ENCODE measurements around the gene CREB3L1. TPM values are rescaled to one million over a fixed set of nuclear protein-coding genes. Genes with fewer than 3 reads are reported as not detected.

CREB3L1 gene
- total RNA-seq, 4 donors from 2014 or later, result 1.3 to 8.7 (median 3.7) TPM

- TF ChIP-seq POLR2AphosphoS5 (IDR thresholded peaks at IDR 0.05) (no peak), EP300 (IDR thresholded peaks at IDR 0.05) (no peak), POLR2A (IDR thresholded peaks at IDR 0.05; ENCODE audit: low read depth) (no peak)
- TF ChIP-seq, protein P1, sequence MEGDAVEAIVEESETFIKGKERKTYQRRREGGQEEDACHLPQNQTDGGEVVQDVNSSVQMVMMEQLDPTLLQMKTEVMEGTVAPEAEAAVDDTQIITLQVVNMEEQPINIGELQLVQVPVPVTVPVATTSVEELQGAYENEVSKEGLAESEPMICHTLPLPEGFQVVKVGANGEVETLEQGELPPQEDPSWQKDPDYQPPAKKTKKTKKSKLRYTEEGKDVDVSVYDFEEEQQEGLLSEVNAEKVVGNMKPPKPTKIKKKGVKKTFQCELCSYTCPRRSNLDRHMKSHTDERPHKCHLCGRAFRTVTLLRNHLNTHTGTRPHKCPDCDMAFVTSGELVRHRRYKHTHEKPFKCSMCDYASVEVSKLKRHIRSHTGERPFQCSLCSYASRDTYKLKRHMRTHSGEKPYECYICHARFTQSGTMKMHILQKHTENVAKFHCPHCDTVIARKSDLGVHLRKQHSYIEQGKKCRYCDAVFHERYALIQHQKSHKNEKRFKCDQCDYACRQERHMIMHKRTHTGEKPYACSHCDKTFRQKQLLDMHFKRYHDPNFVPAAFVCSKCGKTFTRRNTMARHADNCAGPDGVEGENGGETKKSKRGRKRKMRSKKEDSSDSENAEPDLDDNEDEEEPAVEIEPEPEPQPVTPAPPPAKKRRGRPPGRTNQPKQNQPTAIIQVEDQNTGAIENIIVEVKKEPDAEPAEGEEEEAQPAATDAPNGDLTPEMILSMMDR (IDR thresholded peaks at IDR 0.05), result no peak
- Histone ChIP-seq H3K27me3 (no peaks in the 10 kb centered on the region), H3K4me1 (peaks cover 55 to 74% (median 62%) of the 10 kb centered on the region in 4 donors), H3K9me3 (no peaks in the 10 kb centered on the region), H3K4me3 (peak overlapping the region; percentile 90 to 94 (median 92)), H3K27ac (replicated peaks in 1 of 4) (peak overlapping the region; percentile 72 to 77 (median 76)), H3K36me3 (peaks cover 0 to 3% (median 0%) of the 10 kb centered on the region in 4 donors)
- WGBS, result 26% methylated on average over 4 of the region's 63 CpGs
- DNase-seq (ENCODE audit: extremely low spot score), result no peak
- intact Hi-C loops (cut with DNase I), result no loop called here
Measured at GRCh38 chr11:46347637-46348311, 70.3 kb downstream of the CREB3L1 start.

- Histone ChIP-seq H3K4me3 (peak overlapping the region; percentile 90 to 94 (median 92)), H3K27ac (replicated peaks in 1 of 4) (peak overlapping the region in 1 of 4 donors; percentile 77), H3K9me3 (no peaks in the 10 kb centered on the region), H3K27me3 (no peaks in the 10 kb centered on the region), H3K36me3 (peaks cover 0 to 4% (median 0%) of the 10 kb centered on the region in 4 donors), H3K4me1 (peaks cover 49 to 80% (median 68%) of the 10 kb centered on the region in 4 donors)
- 59% methylated on average over 9 of the region's 18 CpGs for WGBS
- TF ChIP-seq POLR2A (IDR thresholded peaks at IDR 0.05; ENCODE audit: low read depth), result no peak
- TF ChIP-seq EP300 (IDR thresholded peaks at IDR 0.05), result no peak
- TF ChIP-seq POLR2AphosphoS5 (IDR thresholded peaks at IDR 0.05), result no peak
- TF ChIP-seq, protein P1 (IDR thresholded peaks at IDR 0.05), result no peak
- DNase-seq (ENCODE audit: extremely low spot score), result no peak
- intact Hi-C loops (cut with DNase I), result no loop called here
Measured at GRCh38 chr11:46348566-46349401, 71.3 kb downstream of the CREB3L1 start.

DNA sequence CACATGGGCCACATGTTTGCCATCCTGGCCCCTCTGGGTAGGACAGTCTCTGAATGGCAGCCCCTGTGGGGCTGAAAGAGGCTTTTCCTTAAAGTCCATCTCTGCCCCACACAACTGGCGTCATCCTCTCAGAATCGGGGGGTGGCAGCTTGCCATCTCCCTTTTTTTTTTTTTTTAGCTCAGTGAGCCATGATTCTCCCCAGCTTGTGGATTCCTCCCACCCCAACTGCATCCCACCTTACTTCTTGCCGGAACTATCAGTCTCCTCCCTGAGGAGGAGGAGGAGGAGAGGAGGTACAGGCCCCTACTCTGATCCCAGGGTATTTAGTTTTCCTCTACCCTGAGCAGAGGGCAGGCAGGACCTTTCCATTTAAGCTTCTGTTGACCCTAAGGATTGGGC lies 73.2 kb downstream of the CREB3L1 start:
- peaks cover 0 to 11% (median 2%) of the 10 kb centered on the region in 4 donors for H3K36me3 ChIP-seq
- no peak overlapping the region for H3K4me3 ChIP-seq
- WGBS, result 61% methylated on average over 3 of the region's 3 CpGs
- intact Hi-C loops (cut with DNase I), result no loop called here
- H3K27me3 ChIP-seq, result no peaks in the 10 kb centered on the region
- TF ChIP-seq EP300 (IDR thresholded peaks at IDR 0.05), result no peak
- TF ChIP-seq, protein P1 (IDR thresholded peaks at IDR 0.05), result no peak
- no peak for TF ChIP-seq POLR2A (IDR thresholded peaks at IDR 0.05; ENCODE audit: low read depth)
- no peak for TF ChIP-seq POLR2AphosphoS5 (IDR thresholded peaks at IDR 0.05)
- no peak for DNase-seq (ENCODE audit: extremely low spot score)
- no peaks in the 10 kb centered on the region for H3K9me3 ChIP-seq
- H3K27ac ChIP-seq (replicated peaks in 1 of 4), result no peak overlapping the region
- peaks cover 49 to 80% (median 70%) of the 10 kb centered on the region in 4 donors for H3K4me1 ChIP-seq

DNA sequence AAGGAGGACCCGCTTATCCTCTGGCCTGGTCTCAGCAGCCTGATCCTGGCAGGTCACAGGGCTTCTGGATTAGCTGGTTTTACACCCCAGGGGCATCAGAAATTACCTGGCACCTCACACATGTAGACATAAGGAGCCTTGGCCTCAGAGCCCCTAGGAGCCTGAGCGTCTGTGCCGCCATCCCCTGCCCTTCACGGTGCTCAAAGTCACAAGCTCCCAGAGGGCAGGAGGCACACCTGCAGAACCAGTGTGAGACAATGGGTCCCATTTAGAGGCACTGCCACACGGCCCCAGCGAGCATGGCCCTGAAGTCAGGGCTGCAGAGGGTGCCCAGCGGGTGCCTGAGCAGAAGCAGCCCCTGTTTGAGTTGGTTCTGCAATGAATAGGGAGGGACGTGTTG lies 73.7 kb downstream of the CREB3L1 start:
- H3K36me3 ChIP-seq, result peaks cover 0 to 12% (median 4%) of the 10 kb centered on the region in 4 donors
- H3K4me1 ChIP-seq, result peaks cover 49 to 82% (median 68%) of the 10 kb centered on the region in 4 donors
- TF ChIP-seq POLR2AphosphoS5 (IDR thresholded peaks at IDR 0.05) (no peak), POLR2A (IDR thresholded peaks at IDR 0.05; ENCODE audit: low read depth) (no peak), EP300 (IDR thresholded peaks at IDR 0.05) (no peak)
- TF ChIP-seq, protein P1 (IDR thresholded peaks at IDR 0.05), result no peak
- no peak overlapping the region for H3K4me3 ChIP-seq
- DNase-seq (ENCODE audit: extremely low spot score), result no peak
- intact Hi-C loops (cut with DNase I), result no loop called here
- no peak overlapping the region for H3K27ac ChIP-seq (replicated peaks in 1 of 4)
- no peaks in the 10 kb centered on the region for H3K9me3 ChIP-seq
- no peaks in the 10 kb centered on the region for H3K27me3 ChIP-seq
- 78% methylated on average over 6 of the region's 8 CpGs for WGBS

Measured in esophagus muscularis mucosa (tissue), 4 donors.